HG02885 (cell line): Measurements from ENCODE around the gene KIF2C.
"Not testable (repeated sequence)": the region's sequence is repeated elsewhere in the genome, so short reads cannot be mapped to it uniquely, and the experiment has no call there.

Experiments used
- ATAC-seq: cut with Tn5 transposase; IDR thresholded peaks from one replicate; pipeline ENCODE4 v1.9.1; 2021; ENCODE audit warnings: mild to moderate bottlenecking; ENCODE audit not compliant: unreplicated experiment, poor library complexity

KIF2C gene

GRCh38 chr1:44739307-44740178, at the start of gene KIF2C:
TSS of gene KIF2C (plus strand) at chr1:44739837. CDS start at chr1:44739933, 96 bp downstream.
- peak; percentile 99 for ATAC-seq

- no peak for ATAC-seq
These were observed 46.5 kb upstream of the KIF2C start for GRCh38 chr1:44693159-44693558.

GRCh38 chr1:44693900-44694299, 45.7 kb upstream of the KIF2C start:
- ATAC-seq, result no peak

GRCh38 chr1:44694863-44695478, 44.7 kb upstream of the KIF2C start:
- ATAC-seq, result peak; percentile 78

DNA sequence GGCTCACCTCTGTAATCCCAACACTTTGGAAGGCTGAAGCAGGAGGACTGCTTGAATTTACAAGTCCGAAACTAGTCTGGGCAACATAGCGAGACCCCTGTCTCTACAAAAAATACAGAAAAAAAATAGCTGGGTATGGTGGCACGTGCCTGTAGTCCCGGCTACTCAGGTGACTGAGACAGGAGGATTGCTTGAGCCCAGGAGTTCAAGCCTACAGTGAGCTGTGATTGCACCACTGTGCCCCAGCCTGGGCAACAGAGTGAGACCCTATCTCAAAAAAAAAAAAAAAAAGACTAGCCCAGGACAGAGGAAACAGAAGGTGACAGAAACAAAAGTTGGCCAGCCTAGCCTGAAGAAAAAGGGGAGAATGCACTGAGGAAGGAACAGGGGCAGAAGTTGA, 44.0 kb upstream of the KIF2C start:
- ATAC-seq, result no peak

GRCh38 chr1:44696101-44696500, 43.5 kb upstream of the KIF2C start:
- no peak for ATAC-seq

- ATAC-seq, result no peak
These were observed 42.8 kb upstream of the KIF2C start for GRCh38 chr1:44696789-44697345.

- no peak for ATAC-seq
These were observed 41.5 kb upstream of the KIF2C start for GRCh38 chr1:44698138-44698537.

DNA sequence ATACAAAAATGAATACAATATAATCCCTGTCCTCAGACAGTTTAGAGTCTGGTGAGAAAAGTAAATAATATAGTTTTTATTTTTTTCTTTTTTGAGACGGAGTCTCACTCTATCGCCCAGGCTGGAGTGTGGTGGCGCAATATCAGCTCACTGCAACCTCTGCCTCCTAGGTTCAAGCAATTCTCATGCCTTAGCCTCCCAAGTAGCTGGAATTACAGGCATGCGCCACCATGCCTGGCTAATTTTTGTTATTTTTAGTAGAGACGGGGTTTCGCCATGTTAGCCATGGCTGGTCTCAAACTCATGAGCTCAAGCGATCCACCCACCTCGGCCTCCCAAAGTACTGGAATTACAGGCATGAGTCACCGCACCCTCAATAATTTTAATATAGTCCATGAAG, 40.3 kb upstream of the KIF2C start:
- ATAC-seq, result not testable (repeated sequence)

DNA sequence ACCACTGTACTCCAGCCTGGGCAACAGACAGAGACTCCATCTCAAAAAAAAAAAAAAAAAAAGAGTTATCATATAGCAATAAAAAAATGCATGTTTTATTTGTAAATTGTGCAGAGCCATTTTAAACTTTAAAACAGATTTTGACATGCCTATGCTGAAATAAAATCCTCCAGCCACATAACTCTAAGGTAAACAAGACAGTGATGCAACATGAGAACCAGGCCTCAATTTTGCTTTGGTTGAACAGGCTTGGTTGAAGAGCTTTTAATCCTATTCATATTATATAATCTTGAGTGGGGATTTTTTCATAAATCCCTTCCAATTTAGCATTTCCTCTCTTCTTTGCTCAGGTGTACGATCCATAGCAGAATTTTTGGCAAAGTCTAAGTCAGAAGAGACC, 39.1 kb upstream of the KIF2C start:
- ATAC-seq, result no peak

DNA sequence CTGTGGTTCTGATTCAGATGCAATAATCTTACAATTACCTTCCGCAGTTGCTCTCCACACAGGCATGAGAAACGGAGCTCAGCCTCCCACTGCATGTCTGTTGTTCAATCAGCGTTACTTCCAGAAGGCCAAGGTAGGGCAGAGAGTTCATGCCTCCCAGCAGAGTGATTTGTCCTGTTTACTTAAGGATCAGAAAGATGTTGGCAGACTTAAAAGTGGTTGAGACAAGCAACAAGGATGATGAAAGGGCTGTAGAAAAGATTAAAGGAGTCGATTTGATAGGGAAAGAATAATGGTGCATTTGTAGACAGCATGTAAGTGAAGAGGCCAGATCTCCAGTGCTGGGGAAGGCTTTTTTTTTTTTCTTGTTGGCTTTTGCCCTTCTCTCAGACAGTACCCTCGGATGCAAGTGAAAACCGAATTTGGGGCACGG, 38.5 kb upstream of the KIF2C start:
- no peak for ATAC-seq

- no peak for ATAC-seq
These were observed 34.2 kb upstream of the KIF2C start for GRCh38 chr1:44705470-44705869.

- no peak for ATAC-seq
These were observed 33.7 kb upstream of the KIF2C start for GRCh38 chr1:44705938-44706337.

GRCh38 chr1:44707112-44707881, 32.3 kb upstream of the KIF2C start:
- no peak for ATAC-seq

DNA sequence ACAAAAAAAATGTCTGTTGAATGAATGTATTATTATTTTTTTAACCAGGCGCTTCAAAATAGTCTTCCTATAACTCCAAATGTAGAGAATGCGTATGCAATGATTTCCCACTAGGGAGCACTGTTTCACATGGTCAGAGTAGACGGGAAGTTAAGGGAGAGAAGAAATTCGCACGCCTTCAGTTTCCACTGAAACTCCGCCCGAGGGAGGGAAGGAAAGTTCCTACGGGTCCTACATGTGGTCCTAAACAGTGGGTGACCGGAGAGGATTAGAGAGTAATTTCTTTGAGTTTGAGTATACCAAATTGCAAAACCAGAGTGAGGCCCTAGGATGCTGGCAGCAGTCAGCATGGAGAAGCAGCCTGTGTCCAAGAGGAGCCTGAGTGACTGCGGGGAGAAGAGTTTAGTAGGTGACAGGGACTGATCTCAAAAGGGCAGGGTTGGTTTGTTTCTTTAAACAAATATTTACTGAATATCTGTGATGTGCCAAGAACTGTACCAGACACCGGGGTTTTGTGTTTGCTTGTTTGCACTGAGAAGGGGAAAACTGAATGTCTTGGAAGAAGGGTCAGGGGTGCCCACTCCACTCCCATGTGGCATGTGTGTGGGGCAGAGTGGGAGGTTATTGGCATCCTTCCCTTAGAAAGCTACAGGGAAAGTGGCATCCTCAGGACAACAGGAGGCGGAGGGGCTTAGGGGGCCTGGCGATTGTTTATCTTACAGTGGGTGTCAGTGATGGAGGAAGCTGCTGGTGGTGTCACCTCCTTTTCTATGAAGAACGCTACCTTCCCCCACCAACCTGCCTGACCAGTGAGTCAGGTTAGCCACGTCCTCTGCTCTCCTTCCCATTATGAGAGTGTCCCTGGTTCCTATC, 31.4 kb upstream of the KIF2C start:
- no peak for ATAC-seq

DNA sequence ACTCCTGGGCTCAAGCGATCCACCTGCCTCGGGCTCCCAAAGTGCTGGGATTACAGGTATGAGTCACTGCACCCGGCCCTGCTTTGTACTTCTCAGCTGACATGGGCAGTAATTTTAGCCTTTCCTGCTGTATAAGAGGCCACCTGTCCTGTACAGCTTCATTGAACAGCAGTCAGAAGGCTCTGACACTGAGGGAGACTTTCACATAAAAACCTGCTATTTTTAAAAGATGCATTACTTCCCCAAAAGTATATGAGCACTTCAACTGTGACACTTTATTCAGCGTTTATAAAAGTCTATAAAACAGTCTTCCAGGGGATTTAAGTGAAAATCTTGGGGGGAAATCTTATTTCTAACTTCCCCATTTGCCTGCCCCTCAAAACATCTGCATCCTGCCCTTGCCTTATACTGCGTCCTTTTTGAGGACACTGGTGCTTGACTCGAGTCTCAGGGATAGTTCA, 26.3 kb upstream of the KIF2C start:
- peak; percentile 63 for ATAC-seq

DNA sequence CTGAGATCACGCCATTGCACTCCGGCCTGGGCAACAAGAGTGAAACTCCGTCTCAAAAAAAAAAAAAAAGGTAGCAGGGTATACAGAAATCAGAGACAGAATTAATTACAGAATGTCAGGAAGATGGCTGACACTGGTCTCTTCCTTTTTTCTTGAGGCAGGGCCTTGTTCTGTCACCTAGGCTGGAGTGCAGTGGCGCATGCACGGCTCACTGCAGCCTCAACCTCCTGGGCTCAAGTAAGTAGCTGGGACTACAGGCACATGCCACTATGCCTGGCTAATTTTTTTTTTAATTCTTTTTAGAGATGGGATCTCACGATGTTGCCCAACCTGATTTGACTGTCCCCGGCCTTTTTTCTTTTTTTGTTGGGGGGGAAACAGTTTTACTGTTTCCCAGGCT, 25.1 kb upstream of the KIF2C start:
- ATAC-seq, result no peak

GRCh38 chr1:44714944-44715571, 24.6 kb upstream of the KIF2C start:
- peak; percentile 70 for ATAC-seq

DNA sequence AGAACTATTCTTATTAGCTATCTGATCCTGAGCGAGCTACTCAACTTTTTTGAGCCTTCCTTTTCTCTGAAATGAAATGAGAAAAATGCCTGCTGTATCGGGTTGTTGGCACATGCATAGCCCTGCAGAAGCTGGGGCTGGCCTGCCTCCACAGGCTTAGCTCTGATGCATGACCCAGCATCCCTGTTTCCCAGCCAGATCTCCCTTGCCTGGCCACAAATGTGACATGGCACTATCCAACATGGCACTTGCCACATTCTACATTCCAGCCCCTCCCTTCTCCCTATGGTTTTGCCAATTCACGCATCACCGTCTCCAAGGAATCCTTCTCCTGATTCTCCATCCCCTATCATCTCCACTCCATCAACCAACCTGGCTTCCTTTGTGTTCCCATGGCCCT, 22.5 kb upstream of the KIF2C start:
- no peak for ATAC-seq
